CD4-positive, alpha-beta T cell treated with Interleukin-17A for 4 hours (primary cell): ENCODE data around the gene MS4A14.
"Not testable (repeated sequence)": the region's sequence is repeated elsewhere in the genome, so short reads cannot be mapped to it uniquely, and the experiment has no call there.

Experiments used
- DNase-seq: peaks from one replicate; pipeline ENCODE4 v3.0.0-alpha.2; 2020; ENCODE audit warnings: mixed read lengths

MS4A14 gene

GRCh38 chr11:60389279-60389910, 6.9 kb upstream of the MS4A14 start:
- DNase-seq = no peak

- no peak for DNase-seq
These were observed 5.8 kb upstream of the MS4A14 start for GRCh38 chr11:60390419-60390818.

- DNase-seq = no peak
These were observed 3.9 kb upstream of the MS4A14 start for GRCh38 chr11:60392361-60392760.

- no peak for DNase-seq
These were observed 3.2 kb upstream of the MS4A14 start for GRCh38 chr11:60393016-60393415.

- DNase-seq = no peak
These were observed 1.4 kb upstream of the MS4A14 start for GRCh38 chr11:60394666-60395380.

- no peak for DNase-seq
These were observed 540 bp downstream of the MS4A14 start for GRCh38 chr11:60396799-60397198.

GRCh38 chr11:60420015-60420414, 23.8 kb downstream of the MS4A14 start:
- DNase-seq = no peak

GRCh38 chr11:60422609-60423008, 26.4 kb downstream of the MS4A14 start:
- DNase-seq = no peak

- no peak for DNase-seq
These were observed 32.3 kb downstream of the MS4A14 start for GRCh38 chr11:60428517-60428916.

- DNase-seq = no peak
These were observed 33.0 kb downstream of the MS4A14 start, which contains the start of gene MS4A5 for GRCh38 chr11:60429272-60429671. Gene MS4A5, plus strand, starts transcription at chr11:60429572. Its CDS starts 103 bp downstream, at chr11:60429675.

GRCh38 chr11:60431251-60431650, 35.0 kb downstream of the MS4A14 start:
- DNase-seq = no peak

- DNase-seq = no peak
These were observed 37.1 kb downstream of the MS4A14 start for GRCh38 chr11:60433401-60433800.

- DNase-seq = no peak
These were observed 50.8 kb downstream of the MS4A14 start for GRCh38 chr11:60447070-60447469.

GRCh38 chr11:60447846-60448245, 51.6 kb downstream of the MS4A14 start:
- no peak for DNase-seq

- DNase-seq = not testable (repeated sequence)
These were observed 54.9 kb downstream of the MS4A14 start for GRCh38 chr11:60451185-60451584.

- DNase-seq = no peak
These were observed 58.0 kb downstream of the MS4A14 start for GRCh38 chr11:60454212-60454611.

GRCh38 chr11:60455531-60456042, 59.3 kb downstream of the MS4A14 start, which contains the start of gene MS4A1:
Gene MS4A1, plus strand, starts transcription at chr11:60455847. Its CDS starts 6,528 bp downstream, at chr11:60462375.
- no peak for DNase-seq

GRCh38 chr11:60457576-60457975, 61.3 kb downstream of the MS4A14 start:
- no peak for DNase-seq

GRCh38 chr11:60459345-60459744, 63.1 kb downstream of the MS4A14 start:
- DNase-seq = no peak
